ENCODE measurements around the gene SLC38A6. TPM values are rescaled to one million over a fixed set of nuclear protein-coding genes. Genes with fewer than 3 reads are reported as not detected.

The SLC38A6 gene
- total and polyA plus RNA-seq, 10 of the 15 experiments (the other 5 are each of a cell fraction or from before 2014, with no cell fraction given), result 2.0 to 7.0 (median 3.7) TPM

GRCh38 chr14:61034416-61035120 is 53.5 kb downstream of the SLC38A6 start:
- CTCF ChIA-PET, result interaction anchor here (0.6 to 1.7 kb wide), 9 partner anchors 9 to 685 kb away, joined by 3 to 10 read pairs (median 3); no protein-coding TSS in a partner anchor
- Histone ChIP-seq H3K4me3 (peak overlapping the region; percentile 25; the same call in 1 of the 2 replicates), H3K27ac (ENCODE audit: control insufficient read depth, insufficient read depth) (peak overlapping the region; percentile 59), H4K20me1 (ENCODE audit: control insufficient read depth, insufficient read depth) (no peaks in the 10 kb centered on the region), H2AFZ (ENCODE audit: control insufficient read depth, low read depth, low read length) (peak overlapping the region; percentile 88), H3K36me3 (ENCODE audit: control insufficient read depth in 2 of 2, insufficient read depth in 2 of 2, low read length in 1 of 2) (no peaks in the 10 kb centered on the region), H3K9me3 (replicated peaks; ENCODE audit: control insufficient read depth, insufficient read depth, low read length) (no peaks in the 10 kb centered on the region), H3K9ac (ENCODE audit: control insufficient read depth, insufficient read depth, low read length) (no peak overlapping the region), H3K4me1 (ENCODE audit: control insufficient read depth, insufficient read depth, low read length) (peaks cover 6% of the 10 kb centered on the region), H3K27me3 (replicated peaks in 1 of 2; ENCODE audit: control insufficient read depth in 2 of 2, insufficient read depth in 2 of 2, low read length in 1 of 2) (no peaks in the 10 kb centered on the region), H3K4me2 (ENCODE audit: control insufficient read depth, insufficient read depth) (peak overlapping the region; percentile 86), H3K79me2 (ENCODE audit: control insufficient read depth, insufficient read depth, low read length) (no peaks in the 10 kb centered on the region)
- RAD21 ChIA-PET (ENCODE audit: unreplicated experiment), result interaction anchor here (1.0 to 1.1 kb wide), 2 partner anchors 46 to 410 kb away, joined by 5 read pairs; no protein-coding TSS in a partner anchor
- BruUV-seq (replicated peaks), result no TSS peak
- TF ChIP-seq RAD21 (IDR thresholded peaks at IDR 0.05; ENCODE audit: insufficient read depth, low read depth, low read length), result no peak
- TF ChIP-seq ETV6 (conservative IDR thresholded peaks at IDR 0.05 in 1 of 2, IDR thresholded peaks at IDR 0.05 in 1 of 2; ENCODE audit: borderline replicate concordance in 1 of 2, low read depth in 1 of 2), result no peak
- no peak for TF ChIP-seq WRNIP1 (IDR thresholded peaks at IDR 0.05; ENCODE audit: borderline replicate concordance, low read depth, low read length)
- TF ChIP-seq, protein P1, sequence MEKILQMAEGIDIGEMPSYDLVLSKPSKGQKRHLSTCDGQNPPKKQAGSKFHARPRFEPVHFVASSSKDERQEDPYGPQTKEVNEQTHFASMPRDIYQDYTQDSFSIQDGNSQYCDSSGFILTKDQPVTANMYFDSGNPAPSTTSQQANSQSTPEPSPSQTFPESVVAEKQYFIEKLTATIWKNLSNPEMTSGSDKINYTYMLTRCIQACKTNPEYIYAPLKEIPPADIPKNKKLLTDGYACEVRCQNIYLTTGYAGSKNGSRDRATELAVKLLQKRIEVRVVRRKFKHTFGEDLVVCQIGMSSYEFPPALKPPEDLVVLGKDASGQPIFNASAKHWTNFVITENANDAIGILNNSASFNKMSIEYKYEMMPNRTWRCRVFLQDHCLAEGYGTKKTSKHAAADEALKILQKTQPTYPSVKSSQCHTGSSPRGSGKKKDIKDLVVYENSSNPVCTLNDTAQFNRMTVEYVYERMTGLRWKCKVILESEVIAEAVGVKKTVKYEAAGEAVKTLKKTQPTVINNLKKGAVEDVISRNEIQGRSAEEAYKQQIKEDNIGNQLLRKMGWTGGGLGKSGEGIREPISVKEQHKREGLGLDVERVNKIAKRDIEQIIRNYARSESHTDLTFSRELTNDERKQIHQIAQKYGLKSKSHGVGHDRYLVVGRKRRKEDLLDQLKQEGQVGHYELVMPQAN (conservative IDR thresholded peaks at IDR 0.05), result no peak
- no peak for TF ChIP-seq STAT3 (IDR thresholded peaks at IDR 0.05; ENCODE audit: low read depth, low read length)
- TF ChIP-seq TARDBP (IDR thresholded peaks at IDR 0.05; ENCODE audit: borderline replicate concordance), result no peak
- TF ChIP-seq, protein P2, sequence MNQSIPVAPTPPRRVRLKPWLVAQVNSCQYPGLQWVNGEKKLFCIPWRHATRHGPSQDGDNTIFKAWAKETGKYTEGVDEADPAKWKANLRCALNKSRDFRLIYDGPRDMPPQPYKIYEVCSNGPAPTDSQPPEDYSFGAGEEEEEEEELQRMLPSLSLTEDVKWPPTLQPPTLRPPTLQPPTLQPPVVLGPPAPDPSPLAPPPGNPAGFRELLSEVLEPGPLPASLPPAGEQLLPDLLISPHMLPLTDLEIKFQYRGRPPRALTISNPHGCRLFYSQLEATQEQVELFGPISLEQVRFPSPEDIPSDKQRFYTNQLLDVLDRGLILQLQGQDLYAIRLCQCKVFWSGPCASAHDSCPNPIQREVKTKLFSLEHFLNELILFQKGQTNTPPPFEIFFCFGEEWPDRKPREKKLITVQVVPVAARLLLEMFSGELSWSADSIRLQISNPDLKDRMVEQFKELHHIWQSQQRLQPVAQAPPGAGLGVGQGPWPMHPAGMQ (IDR thresholded peaks at IDR 0.05; ENCODE audit: borderline replicate concordance), result no peak
- no peak for TF ChIP-seq EZH2 (IDR thresholded peaks at IDR 0.05; ENCODE audit: borderline replicate concordance, control insufficient read depth, low read depth, low read length)
- no peak for TF ChIP-seq POLR2A (IDR thresholded peaks at IDR 0.05; ENCODE audit: low read depth, low read length)
- DNase-seq (ENCODE audit: low read depth, low spot score) (peak; percentile 48), FAIRE-seq (peak; percentile 61), ATAC-seq (peak; percentile 85)
- in situ Hi-C loops (cut with MboI), result no loop called here
- SMC1A ChIA-PET (ENCODE audit: uncharacterized antibody, unreplicated experiment), result interaction anchor here (0.9 to 1.7 kb wide), 6 partner anchors 9 to 217 kb away, joined by 3 to 4 read pairs (median 3); no protein-coding TSS in a partner anchor
- POLR2A ChIA-PET, result no interaction called here
- WGBS (ENCODE audit: insufficient coverage, insufficient replicate concordance, low lambda C conversion rate, missing lambda C conversion rate), result 72% methylated on average over 4 of the region's 4 CpGs
- intact Hi-C loops (cut with micrococcal nuclease; ENCODE audit: unreplicated experiment), result no loop called here
